ENCODE measurements around the gene NXN. TPM values are rescaled to one million over a fixed set of nuclear protein-coding genes. Genes with fewer than 3 reads are reported as not detected.
A peak's percentile ranks its signal among the peaks of the same experiment; 100 is the strongest.
"Not testable (repeated sequence)": the region's sequence is repeated elsewhere in the genome, so short reads cannot be mapped to it uniquely, and the experiment has no call there.

The NXN gene
- polyA plus RNA-seq, 1 donor, result 32.7 TPM

DNA sequence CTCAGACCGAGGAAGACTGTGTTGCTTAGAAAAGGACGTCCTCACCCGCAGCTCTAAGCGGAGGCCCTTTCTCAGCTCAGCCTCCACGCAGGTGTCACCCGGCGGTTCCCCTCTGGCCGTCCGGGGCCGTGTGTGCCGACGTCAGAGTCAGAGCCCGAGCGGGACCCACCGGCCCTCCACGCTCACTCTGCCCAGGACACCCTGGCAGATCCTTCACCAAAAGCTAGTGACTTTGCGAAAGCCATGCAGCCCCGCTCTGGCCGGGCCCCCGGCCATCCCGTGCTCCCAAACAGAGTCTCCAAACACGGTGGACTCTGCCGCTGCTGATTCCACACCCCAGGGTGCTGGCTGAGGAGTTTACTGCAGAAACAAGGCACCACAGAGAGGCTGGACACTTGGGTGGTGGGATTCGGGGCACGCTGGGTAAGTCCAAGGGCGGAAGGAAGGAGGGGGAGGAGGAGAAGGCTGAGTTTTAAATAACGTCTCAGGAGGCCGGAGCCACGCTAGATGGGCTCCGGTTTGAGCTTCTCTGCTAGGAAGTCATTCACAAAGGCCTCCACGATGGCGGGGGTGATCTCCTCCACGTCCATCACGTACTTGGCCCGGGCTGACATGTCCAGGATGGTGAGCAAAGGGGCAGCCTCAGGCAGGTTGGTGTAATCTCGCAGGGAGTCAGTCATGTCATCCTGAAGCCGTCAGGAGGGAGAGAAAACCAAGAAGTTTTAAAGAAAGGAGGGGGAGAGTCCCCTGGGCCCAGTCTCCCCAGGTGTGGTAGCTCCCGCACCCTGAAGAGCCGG, 178.9 kb downstream of the NXN start:
- no peak for DNase-seq

DNA sequence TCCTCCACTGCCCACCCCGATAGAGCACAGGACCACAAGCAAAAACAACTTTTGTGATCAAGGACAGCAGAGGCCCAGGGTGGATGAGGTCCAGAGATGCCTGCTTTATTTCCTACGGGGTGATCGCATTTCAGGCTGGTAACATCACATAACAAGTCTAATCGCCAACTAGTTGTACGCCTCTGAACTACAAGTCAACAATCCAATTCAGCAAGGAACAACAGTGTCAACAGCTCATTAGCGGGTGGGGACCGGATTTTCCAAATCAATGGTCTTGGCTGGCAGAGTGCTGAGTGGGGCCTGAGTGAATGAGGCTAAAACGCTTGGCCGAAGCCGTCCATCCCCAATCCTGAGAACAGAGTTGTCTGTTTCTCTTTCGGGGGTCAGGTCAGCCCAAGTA, 180.3 kb downstream of the NXN start:
- no peak for DNase-seq

DNA sequence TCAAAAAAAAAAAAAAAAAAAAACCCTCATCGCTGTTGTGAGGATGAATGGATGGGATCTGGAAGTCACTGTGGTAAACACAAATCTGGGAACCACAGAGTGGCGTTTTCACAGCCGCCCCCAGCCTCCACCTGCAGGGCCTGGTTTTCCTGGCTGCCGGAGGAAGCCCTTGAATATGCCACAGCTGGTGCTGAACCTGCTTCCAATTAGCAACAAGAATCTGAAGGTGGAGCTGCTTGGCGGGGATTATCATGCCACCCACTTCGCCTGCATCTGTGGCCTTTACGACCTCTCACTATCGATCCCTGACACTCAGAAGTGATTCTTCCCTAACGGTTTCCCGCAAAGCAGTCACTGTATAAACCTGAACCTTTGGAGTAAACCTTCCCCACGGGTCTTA, 181.3 kb downstream of the NXN start:
- DNase-seq, result no peak

DNA sequence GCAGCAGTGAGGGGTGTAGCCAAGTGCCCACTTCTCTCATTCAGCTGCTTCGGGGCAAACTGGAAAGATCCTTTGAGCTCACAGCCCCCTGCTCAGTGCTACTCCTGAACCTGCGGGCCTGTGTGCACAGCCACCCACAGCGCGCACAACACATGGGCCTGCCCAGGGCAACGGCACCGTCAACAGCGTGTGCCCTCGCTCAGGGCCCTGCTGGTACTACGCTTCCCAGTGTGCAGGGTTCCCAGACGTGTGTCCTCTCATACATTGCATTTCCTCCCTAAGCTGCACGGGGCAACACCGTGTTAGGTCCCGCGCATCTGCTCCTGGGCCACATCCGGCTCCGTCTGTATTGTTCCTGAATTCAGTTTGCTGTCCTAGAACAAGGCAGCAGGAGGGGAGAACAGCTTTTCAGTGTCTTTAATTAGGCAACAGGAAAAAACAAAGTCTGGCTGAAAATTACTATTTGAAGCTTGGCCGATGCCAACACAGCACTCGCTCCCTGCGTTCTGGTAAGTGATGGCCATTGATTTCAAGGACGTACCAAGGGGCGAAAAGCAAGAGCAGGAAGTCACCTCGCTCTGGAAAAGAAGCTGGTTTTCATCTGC, 182.2 kb downstream of the NXN start:
- no peak for DNase-seq

DNA sequence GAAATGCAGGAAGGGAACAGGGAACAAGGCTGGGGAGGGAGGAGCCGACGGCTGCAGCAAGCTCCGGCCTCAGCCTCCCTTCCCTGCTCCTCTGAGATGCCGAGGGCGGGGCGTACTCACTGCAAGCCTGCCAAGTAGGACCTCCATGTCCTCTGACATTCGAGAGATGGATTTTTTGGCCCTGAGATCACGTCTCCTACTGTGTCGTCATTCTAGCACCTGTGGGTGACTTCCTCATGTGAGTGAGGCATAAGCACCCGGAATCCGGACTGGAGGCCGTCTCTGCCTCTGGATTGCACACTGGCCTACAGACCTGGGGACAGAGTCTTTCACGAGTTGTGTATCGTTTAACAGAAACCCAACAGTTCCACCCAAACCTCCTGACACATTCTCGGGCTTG, 183.0 kb downstream of the NXN start:
- DNase-seq, result no peak

DNA sequence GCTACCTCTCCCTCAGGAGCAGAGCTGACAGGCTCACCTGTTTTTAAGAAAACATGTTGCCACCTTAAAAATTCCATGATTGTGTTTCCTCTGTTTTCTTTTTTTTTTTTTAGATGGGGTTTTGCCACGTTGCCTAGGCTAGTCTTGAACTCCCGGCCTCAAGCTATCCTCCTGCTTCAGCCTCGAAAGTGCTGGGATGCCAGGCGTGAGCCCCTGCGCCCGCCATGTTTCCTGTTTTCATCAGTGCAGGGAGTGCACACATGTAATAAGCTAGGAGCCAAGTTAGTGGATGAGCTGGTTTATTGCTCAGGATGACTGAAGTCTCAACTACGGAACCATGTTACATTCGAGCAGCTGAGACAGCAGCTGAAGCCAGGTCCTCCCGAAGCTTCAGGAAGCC, 183.9 kb downstream of the NXN start:
- no peak for DNase-seq

DNA sequence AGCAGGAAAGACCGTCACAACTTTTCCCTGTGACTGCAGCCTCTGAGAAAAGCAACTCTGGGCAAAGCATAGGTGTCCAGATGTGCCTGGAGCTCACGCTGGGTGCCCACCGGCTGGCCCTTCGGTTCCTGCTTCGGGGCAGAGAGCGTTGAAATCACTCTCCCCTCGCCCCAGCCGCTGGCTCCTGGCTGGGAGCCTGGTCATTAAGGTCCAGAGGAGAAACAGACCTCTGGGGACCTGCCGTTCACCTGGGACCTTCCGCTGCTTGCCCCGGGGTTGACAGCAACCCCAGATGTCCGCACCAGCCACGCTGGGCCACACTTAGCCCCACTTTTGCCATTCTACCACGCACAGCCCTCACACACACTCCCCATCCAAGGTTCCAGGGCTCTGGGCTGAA, 184.3 kb downstream of the NXN start:
- DNase-seq, result no peak

DNA sequence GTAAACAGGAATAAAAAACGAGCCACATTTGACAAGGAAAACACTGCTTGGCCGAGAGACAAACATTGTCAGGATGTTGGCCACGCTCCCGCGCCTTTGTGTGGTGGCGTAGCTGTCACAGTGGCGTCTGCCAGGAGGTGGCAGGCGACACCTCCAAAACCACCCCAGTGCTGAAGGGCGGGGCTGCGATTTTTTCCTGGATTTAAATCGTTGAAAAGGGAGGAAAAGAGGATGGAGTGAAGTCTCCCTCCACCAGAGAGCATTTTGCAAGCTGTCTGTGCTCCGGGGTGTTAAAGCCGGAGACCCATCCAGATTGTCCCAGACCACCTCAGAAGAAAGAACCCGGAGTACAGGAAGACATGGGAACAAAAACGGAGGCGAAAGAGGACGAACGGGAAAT, 184.7 kb downstream of the NXN start:
- peak; percentile 84 for DNase-seq

DNA sequence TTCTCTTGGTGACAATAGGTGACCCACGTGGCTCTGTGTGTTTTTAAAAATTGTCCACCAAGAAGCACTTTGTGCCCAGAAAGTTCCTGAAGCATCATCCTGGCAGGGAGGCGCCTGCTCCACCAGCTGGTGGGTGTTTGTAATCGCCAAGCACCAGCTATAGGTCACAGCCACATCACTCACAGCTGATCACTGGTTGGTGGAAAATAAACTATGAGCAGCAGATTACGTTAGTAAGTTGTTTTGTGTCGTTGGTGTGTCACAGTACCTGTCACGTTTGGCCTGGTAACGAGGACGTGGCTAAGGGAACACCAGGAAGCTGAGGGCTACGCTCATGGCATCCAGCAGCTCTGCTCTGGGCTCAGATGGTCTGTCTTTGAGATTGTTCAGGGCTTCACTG, 187.3 kb downstream of the NXN start:
- DNase-seq, result no peak

DNA sequence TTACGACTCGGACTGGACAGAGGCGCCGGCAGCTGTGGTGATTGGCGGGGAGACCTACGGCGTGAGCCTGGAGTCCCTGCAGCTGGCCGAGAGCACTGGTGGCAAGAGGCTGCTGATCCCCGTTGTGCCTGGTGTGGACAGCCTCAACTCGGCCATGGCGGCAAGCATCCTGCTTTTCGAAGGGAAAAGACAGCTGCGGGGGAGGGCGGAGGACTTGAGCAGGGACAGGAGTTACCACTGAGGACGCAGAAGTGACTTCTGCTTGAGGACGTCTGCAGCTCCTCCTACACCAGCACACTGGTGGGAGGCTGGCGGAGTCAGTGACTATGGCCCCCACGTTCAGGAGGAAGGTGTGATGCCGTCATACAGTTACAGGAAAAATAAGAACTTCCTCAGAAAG, 187.7 kb downstream of the NXN start:
- DNase-seq, result no peak

DNA sequence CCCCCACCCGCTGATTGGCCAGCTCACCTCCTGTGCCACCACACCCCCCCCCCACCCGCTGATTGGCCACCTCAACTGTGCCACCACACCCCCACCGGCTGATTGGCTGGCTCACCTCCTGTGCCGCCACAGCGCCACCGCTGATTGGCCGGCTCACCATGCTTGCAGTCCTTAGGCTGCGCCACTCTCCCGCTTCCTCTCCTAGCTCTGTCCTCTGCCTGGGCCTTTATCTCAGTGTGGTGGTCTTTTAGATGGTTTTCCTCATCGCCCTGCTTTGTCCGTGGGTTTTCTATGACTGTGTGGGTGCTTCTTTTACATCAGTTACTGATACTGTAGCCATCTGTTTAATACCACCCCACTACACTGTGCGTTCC, 188.7 kb downstream of the NXN start:
- DNase-seq, result not testable (repeated sequence)

DNA sequence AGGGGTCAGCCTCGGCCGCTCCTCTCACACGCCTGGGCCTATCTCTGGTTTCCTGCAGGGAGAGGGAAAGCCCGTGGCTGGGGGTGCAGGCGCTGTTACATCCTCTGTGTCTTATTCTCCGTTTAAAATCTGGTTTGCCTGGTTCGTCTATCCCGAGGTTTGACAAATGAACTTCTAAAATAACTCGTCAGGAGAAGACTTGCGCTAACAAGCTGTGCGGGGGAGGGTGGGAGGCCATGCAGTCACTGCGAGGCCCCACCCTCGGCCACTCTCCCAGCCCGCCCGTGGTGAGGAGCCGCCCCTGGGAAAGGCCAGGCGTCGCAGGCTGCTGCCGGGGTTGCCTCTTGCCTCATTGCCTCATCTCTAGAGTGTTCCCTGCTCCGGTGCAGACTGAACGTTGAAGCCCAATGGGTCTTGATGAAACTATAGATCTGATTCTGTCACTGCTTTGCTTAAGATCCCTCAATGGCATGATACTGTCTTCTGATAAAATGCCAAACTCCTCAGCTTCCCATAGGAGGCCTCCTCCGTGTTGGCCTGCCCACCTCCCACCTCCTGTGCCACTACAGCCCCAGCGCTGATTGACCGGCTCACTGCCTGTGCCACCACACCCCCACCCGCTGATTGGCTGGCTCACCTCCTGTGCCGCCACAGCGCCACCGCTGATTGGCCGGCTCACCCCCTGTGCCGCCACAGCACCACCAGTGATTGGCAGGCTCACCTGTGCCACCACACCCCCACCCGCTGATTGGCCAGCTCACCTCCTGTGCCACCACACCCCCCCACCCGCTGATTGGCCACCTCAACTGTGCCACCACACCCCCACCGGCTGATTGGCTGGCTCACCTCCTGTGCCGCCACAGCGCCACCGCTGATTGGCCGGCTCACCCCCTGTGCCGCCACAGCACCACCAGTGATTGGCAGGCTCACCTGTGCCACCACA, 189.4 kb downstream of the NXN start:
- DNase-seq, result peak; percentile 15

DNA sequence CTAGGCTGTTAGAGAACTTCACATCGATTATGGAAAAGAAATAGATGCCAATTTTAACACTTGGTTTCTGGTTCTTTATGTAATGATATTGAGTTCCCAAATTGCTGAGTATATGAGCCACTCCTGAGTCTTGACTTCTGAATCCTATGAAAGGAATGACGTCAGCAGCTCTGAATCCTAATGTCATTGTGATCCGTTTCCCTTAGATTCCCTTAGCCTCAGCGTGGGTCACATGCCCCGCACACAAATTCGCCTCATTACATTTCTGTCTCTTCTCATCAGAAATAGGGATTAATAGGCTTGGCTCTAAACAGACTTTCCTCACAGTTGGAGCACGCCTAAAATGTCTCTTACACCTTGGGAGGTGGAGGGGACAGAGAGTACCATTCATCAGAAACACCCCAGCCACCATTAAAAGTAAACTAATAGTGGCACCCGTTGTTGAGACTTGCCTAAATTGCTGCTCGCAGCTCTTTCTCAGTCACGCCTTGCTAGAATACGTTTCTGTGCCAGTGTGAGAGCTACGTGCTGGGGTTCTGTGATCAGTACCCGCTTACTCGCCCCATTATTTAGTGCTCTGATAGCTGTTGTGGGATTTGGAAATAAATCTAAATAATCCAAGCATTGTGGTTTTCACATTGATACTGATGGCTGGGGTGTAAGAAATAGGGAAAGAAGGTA, 190.3 kb downstream of the NXN start:
- DNase-seq, result no peak

DNA sequence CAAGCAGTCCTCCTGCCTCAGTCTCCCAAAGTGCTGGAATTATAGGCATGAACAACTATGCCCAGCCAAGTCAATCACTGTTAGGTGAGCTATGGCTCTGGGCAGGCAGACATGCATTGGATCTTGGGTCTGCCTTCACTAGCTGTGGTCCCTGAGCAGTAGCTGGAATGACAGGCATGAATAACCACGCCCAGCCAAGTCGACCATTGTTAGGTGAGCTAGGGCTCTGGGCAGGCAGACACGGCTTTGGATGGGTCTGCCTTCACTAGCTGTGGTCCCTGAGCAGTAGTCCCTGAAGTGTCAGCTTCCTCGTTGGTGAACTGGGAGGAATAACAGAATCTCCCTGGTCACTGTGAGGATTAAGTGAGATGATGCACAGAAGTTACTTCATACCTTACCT, 191.0 kb downstream of the NXN start:
- DNase-seq, result no peak

DNA sequence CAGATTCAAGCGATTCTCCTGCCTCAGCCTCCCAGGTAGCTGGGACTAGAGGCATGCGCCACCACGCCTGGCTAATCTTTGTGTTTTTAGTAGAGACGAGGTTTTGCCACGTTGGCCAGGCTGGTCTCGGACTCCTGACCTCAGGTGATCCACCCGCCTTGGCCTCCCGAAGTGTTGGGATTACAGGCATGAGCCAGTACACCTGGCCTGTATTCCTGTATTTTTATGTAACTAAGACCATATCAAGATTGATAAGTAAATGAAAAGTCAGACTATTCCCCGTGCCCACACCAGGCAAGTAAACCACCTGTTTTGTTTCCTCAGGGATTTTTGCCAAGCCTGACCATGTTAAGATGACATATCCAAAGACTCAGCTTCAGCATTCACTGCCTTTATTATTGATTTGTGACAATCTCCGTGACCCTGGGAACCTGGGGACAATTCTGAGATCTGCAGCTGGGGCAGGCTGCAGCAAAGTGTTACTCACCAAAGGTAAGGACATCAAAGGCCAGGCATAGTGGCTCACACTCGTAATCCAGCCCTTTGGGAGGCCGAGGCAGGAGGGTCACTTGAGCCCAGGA, 191.8 kb downstream of the NXN start:
- DNase-seq, result no peak

DNA sequence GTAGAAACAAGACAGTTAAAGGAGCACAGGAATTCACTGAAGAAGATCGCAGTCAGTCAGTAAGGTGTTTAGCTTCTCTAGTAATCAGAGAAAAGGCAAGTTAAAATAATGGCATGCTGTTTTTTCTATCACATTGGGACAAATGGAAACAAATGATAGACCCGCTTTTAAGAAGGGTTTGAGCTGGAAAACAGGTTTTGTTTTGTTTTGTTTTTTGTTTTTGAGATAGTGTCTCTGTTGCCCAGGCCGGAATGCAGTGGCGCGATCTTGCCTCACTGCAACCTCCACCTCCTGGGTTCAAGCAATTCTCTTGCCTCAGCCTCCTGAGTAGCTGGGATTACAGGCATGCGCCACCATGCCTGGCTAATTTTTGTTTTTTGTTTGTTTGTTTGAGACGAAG, 193.7 kb downstream of the NXN start:
- not testable (repeated sequence) for DNase-seq

DNA sequence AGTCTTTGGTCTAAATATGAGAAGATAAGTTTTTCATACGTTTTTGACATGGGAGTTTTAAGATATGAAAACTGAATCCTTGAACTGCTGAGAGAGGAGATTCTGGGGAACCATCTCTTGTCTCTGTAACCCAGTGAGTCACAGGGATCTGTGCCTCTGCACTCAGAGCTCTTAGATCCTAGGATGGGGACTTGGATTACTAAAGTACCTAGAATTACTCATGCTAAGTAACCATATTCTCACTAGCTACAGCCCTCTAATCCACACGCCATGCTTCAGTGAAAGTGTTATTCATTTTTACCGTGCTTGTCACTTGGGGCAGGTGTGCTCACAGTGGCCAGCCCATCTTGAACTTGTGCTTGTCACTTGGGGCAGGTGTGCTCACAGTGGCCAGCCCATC, 195.4 kb downstream of the NXN start:
- no peak for DNase-seq

DNA sequence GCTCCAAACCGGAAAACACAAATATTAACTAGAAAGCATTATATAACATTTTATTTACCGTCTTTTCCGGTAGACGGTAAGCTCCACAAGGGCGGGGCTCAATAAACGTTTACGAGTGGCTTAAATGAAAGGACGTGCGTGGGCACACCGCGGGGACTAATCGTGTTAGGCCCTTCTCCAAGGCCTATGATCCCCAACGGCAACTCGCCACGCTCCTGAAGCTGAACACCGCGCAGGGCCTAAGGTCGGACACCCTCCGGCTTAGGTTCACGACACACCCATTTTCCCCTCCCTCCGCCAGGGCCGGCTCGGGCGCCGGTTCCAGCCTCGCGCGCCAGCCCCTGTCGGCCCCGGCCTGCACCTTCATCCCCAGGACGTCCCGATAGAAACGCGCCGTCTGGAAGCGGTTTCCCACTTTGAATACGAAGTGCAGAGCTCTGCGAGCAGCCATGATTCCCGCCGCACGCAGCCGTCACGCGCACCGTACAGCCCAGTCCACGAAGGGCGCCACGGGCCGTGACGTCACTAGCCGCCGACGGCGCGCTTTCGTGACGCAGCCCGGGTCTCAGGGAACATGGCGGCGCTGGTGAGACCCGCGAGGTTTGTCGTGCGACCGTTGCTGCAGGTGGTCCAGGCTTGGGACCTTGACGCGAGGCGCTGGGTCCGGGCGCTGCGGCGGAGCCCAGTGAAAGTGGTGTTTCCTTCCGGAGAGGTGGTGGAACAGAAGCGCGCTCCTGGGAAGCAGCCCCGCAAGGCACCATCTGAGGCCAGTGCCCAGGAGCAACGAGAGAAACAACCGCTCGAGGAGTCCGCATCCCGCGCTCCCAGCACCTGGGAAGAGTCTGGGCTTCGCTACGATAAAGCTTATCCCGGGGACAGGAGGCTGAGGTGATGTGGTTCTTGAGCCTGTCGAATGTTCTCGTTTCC, 197.5 kb downstream of the NXN start, which contains the start of the genes GLOD4 and MRM3:
TSS of gene GLOD4 (minus strand) at position 476 of the 927 bp plus-strand sequence. CDS start at position 451, 25 bp downstream.
TSS of gene MRM3 (plus strand) at position 549 of the 927 bp plus-strand sequence. CDS start at position 575, 26 bp downstream.
- DNase-seq, result peak; percentile 90

DNA sequence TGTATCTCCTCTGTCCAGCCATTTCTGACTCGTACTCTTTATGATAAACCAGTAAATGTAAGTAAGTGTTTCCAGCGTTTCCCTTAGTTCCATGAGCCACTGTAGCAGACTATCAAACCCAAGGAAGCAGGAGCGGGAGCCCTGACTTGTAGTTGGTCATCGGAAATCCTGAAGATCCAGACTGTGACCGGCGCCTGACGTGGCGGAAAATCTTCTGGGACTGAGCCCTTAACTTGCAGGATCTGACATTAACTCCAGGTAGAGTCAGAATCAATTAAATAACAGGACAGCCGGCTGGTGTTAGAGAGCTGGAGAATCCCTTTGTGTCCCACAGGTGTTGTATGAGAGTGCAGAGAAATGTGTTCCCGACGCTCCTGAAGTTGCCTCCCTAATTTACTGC, 201.5 kb downstream of the NXN start:
- DNase-seq, result no peak

DNA sequence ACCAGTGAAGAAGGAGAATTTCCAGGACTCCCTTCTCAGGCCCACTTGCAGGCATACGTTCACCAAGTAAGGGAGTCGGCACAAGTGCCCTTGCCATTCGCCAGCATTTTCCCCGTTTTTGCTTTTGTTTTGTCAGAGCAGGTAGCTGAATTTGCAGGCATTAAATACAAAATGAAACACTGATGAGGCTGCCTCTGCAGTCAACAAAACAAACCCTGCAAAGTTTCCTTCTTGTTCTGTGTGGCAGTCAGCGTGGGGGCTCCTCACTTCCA, 205.3 kb downstream of the NXN start:
- no peak for DNase-seq
